GM12892 (cell line): Measurements from ENCODE around the gene R3HDM2.
"Not testable (repeated sequence)": the region's sequence is repeated elsewhere in the genome, so short reads cannot be mapped to it uniquely, and the experiment has no call there.

Experiments
- DNase-seq: peaks from one replicate; pipeline ENCODE4 v3.0.0; 2011; ENCODE audit not compliant: insufficient read length
- FAIRE-seq: peaks from 2 replicates; lab custom pipeline; 2011; peaks lifted over from hg19 to GRCh38; lab: Jason Lieb, UNC
- POLR2A ChIP-seq: IDR thresholded peaks from 2 replicates; pipeline ENCODE4 v1.6.1; 2011; ENCODE audit warnings: low read depth, low read length, control low read depth
- POLR2AphosphoS5 ChIP-seq: IDR thresholded peaks from 2 replicates; pipeline ENCODE4 v1.6.1; 2011; ENCODE audit warnings: low read depth, low read length, control low read depth
- TAF1 ChIP-seq: IDR thresholded peaks from 2 replicates; pipeline ENCODE4 v1.6.1; 2011; ENCODE audit warnings: low read depth, mild to moderate bottlenecking, control low read depth, low read length, borderline replicate concordance

The R3HDM2 gene

DNA sequence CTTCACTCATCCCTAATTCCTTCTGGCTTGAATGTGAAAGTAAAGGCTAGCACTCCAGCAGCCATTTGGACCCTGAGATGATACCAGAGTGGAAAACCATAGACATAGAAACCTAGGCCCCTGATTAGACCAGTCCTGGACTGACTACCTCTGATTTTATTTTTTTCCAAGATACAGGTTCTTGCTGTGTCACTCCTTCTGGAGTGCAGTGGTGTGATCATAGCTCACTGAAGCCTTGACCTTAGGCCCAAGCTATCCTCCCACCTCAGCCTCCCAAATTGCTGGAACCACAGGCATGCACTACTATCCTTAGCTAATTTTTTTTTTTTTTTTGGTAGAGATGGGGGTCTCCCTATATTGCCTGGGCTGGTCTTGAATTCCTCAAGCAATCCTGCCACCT, 105.4 kb downstream of the R3HDM2 start:
- no peak for TF ChIP-seq TAF1
- no peak for TF ChIP-seq POLR2A
- TF ChIP-seq POLR2AphosphoS5: no peak
- DNase-seq (no peak), FAIRE-seq (no peak)

DNA sequence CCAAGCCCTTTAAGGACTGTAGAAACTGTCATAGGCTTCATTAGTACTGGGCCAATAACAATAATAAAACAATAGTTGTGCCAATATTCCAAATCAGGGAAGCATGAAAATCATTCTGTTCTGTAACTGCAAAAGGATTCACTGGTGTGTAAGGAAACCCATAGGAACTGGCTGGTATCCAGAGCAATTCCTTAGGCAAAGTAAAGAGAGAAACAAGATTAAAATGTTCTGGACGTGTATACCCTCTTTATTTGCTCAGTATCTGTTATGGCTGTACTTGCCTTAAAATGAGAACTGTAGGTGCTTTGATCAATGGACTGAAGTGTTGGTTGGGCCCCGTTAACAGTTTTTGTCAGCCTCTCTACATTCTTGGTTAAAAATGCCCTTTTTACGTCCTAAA, 107.4 kb downstream of the R3HDM2 start:
- TF ChIP-seq POLR2AphosphoS5: no peak
- TF ChIP-seq POLR2A: no peak
- TF ChIP-seq TAF1: no peak
- FAIRE-seq (no peak), DNase-seq (no peak)

DNA sequence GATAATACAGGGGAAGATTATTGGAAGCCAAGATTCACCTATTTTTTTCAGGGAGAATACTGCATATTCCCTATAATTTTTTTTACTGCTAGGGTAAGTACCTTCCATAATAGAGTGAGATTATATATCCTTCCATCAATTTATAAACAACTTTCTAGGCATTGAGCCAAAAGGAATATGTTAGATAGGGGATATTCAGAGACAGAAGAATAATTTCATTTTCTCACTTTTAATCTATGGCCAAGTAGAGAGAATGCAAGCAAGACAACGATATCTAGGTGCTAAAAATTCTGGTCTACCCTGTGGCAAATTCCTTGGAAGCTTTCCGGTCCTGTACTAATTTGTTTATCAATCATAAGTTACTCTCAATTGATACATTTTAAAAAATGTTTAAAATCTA, 110.2 kb downstream of the R3HDM2 start:
- TF ChIP-seq TAF1: no peak
- DNase-seq: no peak
- no peak for FAIRE-seq

DNA sequence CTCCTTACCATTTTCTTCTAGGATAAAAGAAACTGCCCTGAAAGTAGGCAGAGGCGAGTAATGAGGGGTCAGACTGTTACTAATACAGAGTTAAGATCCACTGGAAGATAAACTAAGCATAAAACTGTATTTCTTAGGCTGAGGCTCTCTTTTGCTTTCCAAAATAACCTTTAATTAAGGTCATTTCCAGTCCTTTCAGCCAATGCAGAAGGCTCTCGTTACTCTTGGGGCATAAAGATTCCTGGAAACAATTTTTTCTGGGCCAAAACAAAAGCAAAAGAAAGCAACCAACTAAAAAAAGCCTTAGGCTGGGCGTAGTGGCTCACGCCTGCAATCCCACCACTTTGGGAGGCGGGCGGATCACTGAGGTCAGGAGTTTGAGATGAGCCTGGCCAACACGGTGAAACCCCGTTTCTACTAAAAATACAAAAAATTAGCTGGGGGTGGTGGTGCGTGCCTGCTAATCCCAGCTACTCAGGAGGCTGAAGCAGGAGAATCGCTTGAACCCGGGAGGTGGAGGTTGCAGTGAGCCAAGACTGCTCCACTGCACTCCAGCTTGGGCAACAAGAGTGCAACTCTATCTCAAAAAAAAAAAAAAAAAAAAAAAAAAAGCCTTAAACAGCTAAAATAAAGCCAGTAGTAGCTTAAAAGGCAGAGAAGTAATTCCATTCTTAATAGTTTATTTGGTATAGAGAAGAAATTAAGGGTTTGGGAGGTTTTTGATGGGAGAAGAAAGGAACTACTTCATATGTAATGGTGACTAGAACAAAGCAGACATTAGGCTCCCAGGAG, 111.0 kb downstream of the R3HDM2 start:
- no peak for TF ChIP-seq POLR2AphosphoS5
- TF ChIP-seq TAF1: no peak
- TF ChIP-seq POLR2A: no peak
- FAIRE-seq (no peak), DNase-seq (no peak)

DNA sequence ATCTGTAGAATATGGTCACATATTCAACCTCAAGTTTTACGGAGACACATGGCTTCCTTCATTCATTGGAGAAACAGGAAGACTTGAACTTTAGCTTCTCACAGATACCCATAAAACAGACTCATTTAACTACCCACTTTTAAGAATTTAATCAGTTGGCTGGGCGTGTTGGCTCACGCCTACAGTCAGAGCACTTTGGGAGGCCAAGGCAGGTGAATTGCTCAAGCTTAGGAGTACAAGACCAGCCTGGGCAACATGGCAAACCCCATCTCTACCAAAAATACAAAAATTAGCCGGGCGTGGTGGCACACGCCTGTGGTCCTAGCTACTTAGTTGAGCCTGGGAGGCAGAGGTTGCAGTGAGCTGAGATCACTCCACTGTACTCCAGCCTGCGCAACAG, 115.2 kb downstream of the R3HDM2 start:
- DNase-seq: no peak
- TF ChIP-seq TAF1: no peak
- no peak for TF ChIP-seq POLR2AphosphoS5
- TF ChIP-seq POLR2A: no peak
- FAIRE-seq: no peak

DNA sequence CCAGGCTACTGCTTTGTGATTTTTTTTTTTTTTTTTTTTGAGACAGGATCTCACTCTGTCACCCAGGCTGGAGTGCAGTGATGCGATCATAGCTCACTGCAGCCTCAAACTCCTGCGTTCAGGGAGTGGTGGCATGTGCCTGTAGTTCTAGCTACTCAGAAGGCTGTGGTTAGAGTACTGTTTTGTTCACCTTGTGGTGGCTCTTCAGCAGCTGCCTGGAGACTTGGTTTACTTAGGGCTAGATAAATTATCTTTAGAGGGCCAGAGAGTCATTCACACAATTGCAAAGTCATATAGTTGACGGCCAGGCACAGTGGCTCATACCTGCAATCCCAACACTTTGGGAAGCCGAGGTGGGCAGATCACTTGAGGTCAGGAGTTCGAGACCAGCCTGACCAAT, 118.6 kb downstream of the R3HDM2 start:
- not testable (repeated sequence) for DNase-seq, FAIRE-seq

DNA sequence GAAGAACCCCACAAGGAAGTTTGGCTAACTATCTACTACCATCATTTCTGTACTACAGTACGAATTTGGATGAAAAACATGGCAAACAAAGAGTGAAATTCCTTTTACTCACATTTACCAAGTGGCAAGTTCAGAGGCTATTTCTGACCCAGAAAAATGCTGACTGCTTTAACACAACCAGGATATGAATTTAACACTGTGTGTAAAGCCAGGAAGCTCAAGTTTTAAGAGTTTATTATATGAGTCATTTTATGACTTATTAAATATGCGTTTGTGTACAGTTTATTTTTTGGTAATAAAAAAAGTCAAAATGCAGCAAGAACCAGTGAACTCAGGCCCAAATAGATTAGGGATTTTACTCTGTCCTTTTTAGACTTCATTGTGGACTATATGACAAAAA, 121.4 kb downstream of the R3HDM2 start:
- FAIRE-seq (no peak), DNase-seq (no peak)
- TF ChIP-seq POLR2AphosphoS5: no peak
- TF ChIP-seq TAF1: no peak
- no peak for TF ChIP-seq POLR2A

DNA sequence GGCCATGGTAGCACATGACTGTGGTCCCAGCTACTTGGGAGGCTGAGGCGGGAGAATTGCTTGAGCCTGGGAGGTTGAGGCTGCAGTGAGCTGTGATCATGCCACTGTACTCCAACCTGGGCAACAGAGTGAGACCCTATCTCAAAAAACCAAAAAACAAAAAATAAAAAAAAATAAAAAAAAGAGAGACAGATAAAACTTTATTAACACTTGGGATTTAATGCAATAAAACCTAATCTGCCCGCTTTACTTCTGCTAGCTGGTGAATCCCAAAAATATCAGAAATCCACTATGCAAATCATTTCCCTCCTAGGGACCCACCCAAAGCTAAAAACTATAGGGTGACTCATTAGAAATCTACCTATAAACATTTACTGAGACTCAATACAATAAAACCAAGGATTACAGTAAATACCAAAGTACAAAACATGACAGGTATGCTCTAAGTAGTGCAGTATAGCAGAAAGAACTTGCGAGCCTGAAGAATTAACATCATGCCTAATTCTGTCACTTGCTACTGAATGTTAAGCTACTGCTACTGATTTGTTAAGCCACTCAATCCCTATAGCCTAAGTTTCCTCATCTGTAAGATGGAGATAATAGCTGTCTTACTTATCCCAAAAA, 129.8 kb downstream of the R3HDM2 start:
- no peak for FAIRE-seq
- no peak for TF ChIP-seq TAF1
- TF ChIP-seq POLR2A: no peak
- TF ChIP-seq POLR2AphosphoS5: no peak
- no peak for DNase-seq

DNA sequence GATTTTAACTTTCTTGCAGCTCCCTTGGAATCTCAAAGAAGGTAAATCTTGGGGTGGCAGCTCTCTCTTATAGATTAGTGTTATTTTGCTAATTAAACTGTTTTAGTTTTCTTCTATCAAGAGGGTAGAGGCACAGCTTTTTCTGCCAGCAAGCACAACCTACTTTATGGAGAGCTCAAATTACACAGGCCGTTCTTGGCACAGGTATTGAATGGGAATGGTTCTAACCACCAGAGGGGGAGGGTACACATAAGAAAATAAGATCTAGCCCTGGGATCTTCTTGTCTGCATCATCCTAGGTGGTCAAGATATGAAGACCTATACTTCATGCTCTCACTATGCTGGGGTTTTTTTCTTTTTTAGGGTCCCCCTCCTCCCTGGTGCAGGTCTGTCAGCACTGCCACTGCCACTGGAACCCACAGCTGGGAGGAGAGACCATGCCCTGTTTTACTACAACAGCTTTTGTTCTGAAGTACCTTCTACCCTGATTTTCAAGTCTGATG, 131.3 kb downstream of the R3HDM2 start:
- no peak for FAIRE-seq
- TF ChIP-seq TAF1 (no peak), POLR2A (no peak), POLR2AphosphoS5 (no peak)
- DNase-seq: no peak

DNA sequence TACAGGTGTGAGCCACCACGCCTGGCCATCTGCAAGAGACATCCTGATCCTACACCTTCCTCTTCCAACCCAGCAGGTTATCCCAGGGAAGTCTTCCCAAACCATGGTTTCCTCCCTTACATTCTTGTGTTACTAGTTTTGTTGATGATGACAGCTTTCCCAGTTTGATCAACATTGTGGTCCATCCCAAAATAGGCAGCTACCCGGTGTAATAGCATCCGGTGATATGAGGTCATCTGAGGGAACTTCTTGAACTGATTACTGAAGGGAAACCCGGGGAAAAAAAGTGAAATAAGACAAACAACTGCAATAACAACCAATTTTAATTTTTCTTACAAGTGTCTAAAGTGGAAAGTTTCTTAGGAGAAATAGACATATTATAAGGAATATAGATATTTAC, 134.6 kb downstream of the R3HDM2 start:
- no peak for FAIRE-seq
- DNase-seq: no peak
- no peak for TF ChIP-seq TAF1
- no peak for TF ChIP-seq POLR2AphosphoS5
- TF ChIP-seq POLR2A: no peak

DNA sequence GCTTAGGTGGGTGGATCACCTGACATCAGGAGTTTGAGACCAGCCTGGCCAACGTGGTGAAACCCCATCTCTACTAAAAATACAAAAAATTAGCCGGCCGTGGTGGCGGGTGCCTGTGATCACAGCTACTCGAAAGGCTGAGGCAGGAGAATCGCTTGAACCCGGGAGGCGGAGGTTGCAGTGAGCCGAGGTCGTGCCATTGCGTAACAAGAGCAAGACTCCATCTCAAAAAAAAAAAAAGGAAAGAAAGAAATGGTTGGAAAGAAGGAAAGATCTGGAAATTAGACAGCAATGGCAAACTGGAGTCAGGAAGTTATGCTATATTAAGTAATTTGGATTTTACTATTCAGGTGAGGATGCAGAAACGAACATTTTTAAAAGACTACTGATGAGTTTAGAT, 148.8 kb downstream of the R3HDM2 start:
- not testable (repeated sequence) for FAIRE-seq, DNase-seq

DNA sequence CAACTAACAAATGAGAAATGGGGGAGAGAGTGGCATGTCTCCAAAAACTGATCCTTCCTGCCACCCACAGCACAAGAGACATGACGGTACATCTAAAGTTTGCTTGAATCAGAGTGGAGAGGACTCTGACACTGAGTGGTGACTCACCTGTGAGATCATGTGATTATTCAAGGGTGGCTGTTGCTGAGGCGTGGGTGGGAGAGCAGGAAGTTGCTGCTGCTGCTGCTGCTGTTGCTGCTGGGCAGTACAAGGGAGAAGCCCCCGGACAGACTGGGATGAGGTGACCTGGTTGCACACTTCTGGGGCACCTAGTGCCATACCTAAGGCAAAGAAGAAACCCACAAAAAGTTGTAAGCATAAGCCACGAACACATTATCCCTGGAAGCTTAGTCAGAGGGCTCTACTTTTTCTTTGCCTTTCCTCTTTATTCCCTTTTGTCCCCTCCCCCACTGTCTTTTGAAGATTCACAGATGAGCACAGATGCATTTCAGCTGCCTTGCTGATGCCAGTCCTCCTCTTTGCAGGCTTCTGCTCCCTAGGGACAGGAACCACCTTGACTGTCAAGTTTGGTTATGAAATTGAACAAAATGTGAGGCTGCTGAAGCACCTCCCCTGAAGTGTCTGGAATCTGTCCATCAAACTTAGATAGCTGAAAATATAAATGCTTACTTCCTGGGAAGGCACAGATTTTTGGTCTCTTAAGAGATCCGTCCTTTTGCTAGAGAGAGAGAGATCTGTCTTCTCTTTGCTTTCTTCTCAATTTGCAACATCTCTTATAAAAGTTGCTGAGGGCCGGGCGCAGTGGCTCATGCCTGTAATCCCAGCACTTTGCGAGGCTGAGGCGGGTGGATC, 150.4 kb downstream of the R3HDM2 start:
- TF ChIP-seq TAF1 (no peak), POLR2AphosphoS5 (peak; percentile 40; the same call in 1 of the 2 replicates), POLR2A (0 out of 2 replicates have a peak, but pooled peaks have one; percentile 49)
- DNase-seq (peak; percentile 53), FAIRE-seq (peak; percentile 92)
